ENCODE results near the gene HDAC9.

HDAC9 gene

DNA sequence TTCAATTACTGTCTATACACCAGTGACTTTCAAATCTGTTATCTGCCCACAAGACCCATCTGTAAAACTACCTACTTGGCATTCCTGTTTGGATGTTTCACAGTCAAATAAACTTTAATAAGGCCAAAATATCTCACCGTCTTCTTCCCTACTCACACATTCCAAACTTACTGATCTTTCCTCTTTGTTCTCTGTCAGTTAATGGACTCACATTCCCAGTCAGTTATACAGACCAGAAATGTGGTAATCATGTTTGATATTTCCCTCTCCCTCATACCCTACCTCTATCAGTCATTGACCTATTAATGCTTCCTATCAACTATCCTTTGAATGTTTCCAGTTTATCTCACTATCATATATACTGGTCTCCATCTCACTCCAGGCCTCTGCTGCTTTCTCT is 28.5 kb upstream of the HDAC9 start:
- Histone ChIP-seq H3K9me3 (ENCODE audit: control insufficient read depth, low read length) (no peaks in the 10 kb centered on the region), H3K27ac (ENCODE audit: insufficient read depth, low read length, poor library complexity, severe bottlenecking) (no peak overlapping the region), H3K4me1 (ENCODE audit: control insufficient read depth, insufficient read depth, low read length, poor library complexity, severe bottlenecking) (no peaks in the 10 kb centered on the region), H3K27me3 (replicated peaks; ENCODE audit: control insufficient read depth, insufficient read depth, low read length, poor library complexity, severe bottlenecking) (no peaks in the 10 kb centered on the region), H3K4me3 (ENCODE audit: insufficient read depth, low read depth, low read length, poor library complexity, severe bottlenecking) (no peak overlapping the region), H3K36me3 (ENCODE audit: control insufficient read depth, insufficient read depth, low read length) (no peaks in the 10 kb centered on the region)
- no peak for DNase-seq

DNA sequence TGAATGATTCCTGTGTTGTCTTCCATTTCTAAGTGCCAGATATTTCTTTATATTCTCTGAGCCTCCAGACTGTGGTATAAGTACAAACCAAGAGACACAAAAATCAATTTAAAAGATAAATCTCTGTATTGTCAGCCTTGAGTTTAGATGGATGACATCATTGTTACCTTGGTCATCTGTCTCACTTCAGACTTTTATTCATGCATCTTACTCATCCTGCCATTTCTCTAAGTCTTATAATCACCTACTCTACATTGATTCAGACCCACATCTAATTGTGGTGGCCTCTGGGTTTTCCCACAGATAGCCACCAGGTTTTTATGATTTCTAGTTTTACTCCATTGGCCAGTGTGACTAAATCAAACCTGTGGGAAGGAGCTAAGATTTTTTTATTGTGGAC is 26.8 kb upstream of the HDAC9 start:
- no peak for DNase-seq
- Histone ChIP-seq H3K27me3 (replicated peaks; ENCODE audit: control insufficient read depth, insufficient read depth, low read length, poor library complexity, severe bottlenecking) (no peaks in the 10 kb centered on the region), H3K9me3 (ENCODE audit: control insufficient read depth, low read length) (no peaks in the 10 kb centered on the region), H3K36me3 (ENCODE audit: control insufficient read depth, insufficient read depth, low read length) (no peaks in the 10 kb centered on the region), H3K4me1 (ENCODE audit: control insufficient read depth, insufficient read depth, low read length, poor library complexity, severe bottlenecking) (no peaks in the 10 kb centered on the region), H3K27ac (ENCODE audit: insufficient read depth, low read length, poor library complexity, severe bottlenecking) (no peak overlapping the region), H3K4me3 (ENCODE audit: insufficient read depth, low read depth, low read length, poor library complexity, severe bottlenecking) (no peak overlapping the region)

DNA sequence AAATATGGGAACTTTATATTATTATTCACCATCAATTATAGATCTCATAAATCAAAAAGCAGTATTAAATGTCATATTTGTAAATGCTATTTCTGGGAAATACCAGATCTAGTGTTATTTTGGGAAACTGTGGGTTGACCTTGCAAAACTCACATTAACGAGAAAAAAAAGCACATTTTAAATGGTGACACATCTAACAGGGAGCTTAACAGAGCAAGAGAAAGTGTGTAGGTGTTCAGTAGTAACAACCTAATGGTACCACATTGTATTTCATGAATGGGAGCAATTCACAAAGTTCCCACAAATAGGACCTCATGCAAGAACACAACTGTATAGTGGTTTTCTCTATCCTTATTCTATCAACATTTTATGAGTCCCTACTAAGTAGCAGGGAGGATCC is 26.2 kb upstream of the HDAC9 start:
- H3K4me3 ChIP-seq (ENCODE audit: insufficient read depth, low read depth, low read length, poor library complexity, severe bottlenecking), result no peak overlapping the region
- H3K9me3 ChIP-seq (ENCODE audit: control insufficient read depth, low read length), result no peaks in the 10 kb centered on the region
- DNase-seq, result no peak
- no peak overlapping the region for H3K27ac ChIP-seq (ENCODE audit: insufficient read depth, low read length, poor library complexity, severe bottlenecking)
- H3K36me3 ChIP-seq (ENCODE audit: control insufficient read depth, insufficient read depth, low read length), result no peaks in the 10 kb centered on the region
- H3K4me1 ChIP-seq (ENCODE audit: control insufficient read depth, insufficient read depth, low read length, poor library complexity, severe bottlenecking), result no peaks in the 10 kb centered on the region
- H3K27me3 ChIP-seq (replicated peaks; ENCODE audit: control insufficient read depth, insufficient read depth, low read length, poor library complexity, severe bottlenecking), result no peaks in the 10 kb centered on the region

DNA sequence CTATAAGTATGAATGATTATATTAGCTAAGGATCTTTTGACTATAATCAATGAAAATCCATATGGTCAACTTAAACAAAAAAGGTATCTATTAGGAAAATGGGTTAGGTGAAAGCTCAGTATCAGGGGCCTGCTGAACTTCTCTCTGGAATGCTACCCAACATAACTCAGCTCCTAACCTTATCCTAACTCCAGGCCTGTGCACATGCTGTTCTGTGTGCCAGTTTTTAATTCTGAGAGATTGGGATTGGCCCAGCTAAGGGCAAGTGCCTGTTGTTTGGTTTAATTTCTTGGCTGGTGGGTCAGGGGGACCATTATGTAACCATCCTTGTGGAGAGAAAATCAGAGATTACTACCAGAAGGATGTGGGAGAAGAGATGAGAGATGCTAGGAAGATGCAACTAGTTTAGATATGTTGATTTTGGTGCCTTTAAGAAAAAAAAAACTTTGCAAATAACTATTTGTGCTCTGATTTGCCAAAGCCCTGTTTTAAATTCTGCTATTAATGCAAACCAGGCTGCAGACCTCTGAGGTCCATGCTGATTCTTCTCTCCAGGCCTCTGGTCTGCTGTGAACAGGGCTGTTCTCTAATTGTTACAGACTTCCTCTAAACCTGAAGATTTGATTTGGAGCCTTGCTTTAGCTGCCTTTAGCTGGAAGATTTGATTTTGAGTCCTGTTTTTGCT is 23.9 kb upstream of the HDAC9 start:
- no peak for DNase-seq
- Histone ChIP-seq H3K27me3 (replicated peaks; ENCODE audit: control insufficient read depth, insufficient read depth, low read length, poor library complexity, severe bottlenecking) (no peaks in the 10 kb centered on the region), H3K4me1 (ENCODE audit: control insufficient read depth, insufficient read depth, low read length, poor library complexity, severe bottlenecking) (no peaks in the 10 kb centered on the region)

DNA sequence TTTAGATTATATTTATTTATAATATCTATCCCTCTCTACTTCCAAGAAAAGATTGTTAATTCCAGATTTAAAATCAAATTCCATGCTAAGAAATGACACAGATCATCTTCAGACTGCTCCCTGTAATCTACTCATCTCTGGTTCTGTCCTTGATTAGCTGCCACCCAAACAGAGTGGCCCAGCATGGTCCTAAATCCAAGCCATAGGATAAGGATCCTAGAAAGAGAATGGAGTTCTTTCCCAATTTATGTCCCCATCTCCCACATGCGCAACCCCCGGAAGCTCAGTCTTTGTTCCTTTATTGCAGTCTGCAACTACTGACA is 23.4 kb upstream of the HDAC9 start:
- no peaks in the 10 kb centered on the region for H3K4me1 ChIP-seq (ENCODE audit: control insufficient read depth, insufficient read depth, low read length, poor library complexity, severe bottlenecking)
- H3K27ac ChIP-seq (ENCODE audit: insufficient read depth, low read length, poor library complexity, severe bottlenecking), result no peak overlapping the region
- H3K4me3 ChIP-seq (ENCODE audit: insufficient read depth, low read depth, low read length, poor library complexity, severe bottlenecking), result no peak overlapping the region
- no peaks in the 10 kb centered on the region for H3K9me3 ChIP-seq (ENCODE audit: control insufficient read depth, low read length)
- no peaks in the 10 kb centered on the region for H3K36me3 ChIP-seq (ENCODE audit: control insufficient read depth, insufficient read depth, low read length)
- no peak for DNase-seq
- no peaks in the 10 kb centered on the region for H3K27me3 ChIP-seq (replicated peaks; ENCODE audit: control insufficient read depth, insufficient read depth, low read length, poor library complexity, severe bottlenecking)

More for the DNA sequence above, 23.9 kb upstream of the HDAC9 start:
- H3K9me3 ChIP-seq (ENCODE audit: control insufficient read depth, low read length), result no peaks in the 10 kb centered on the region
- no peak overlapping the region for H3K27ac ChIP-seq (ENCODE audit: insufficient read depth, low read length, poor library complexity, severe bottlenecking)
- H3K36me3 ChIP-seq (ENCODE audit: control insufficient read depth, insufficient read depth, low read length), result no peaks in the 10 kb centered on the region
- no peak overlapping the region for H3K4me3 ChIP-seq (ENCODE audit: insufficient read depth, low read depth, low read length, poor library complexity, severe bottlenecking)

DNA sequence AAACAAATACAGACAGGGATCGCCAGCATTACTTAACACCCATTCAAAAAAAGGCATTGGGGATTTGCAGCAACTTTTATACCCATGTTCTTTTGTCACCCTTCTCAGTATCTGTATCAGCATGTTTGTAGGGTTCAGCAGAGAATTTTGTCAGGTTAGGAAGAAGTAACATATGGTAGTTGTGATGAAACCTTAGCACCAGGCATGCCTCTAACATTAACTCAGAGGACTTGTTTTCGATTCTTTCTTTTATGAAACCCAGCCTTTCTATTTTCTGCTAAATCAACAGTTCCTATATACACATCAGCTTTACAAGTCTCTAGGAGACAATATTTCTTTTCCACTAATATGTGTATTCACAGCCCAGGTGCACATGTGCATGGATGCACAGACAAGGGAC is 22.4 kb upstream of the HDAC9 start:
- Histone ChIP-seq H3K36me3 (ENCODE audit: control insufficient read depth, insufficient read depth, low read length) (no peaks in the 10 kb centered on the region), H3K4me1 (ENCODE audit: control insufficient read depth, insufficient read depth, low read length, poor library complexity, severe bottlenecking) (no peaks in the 10 kb centered on the region), H3K4me3 (ENCODE audit: insufficient read depth, low read depth, low read length, poor library complexity, severe bottlenecking) (no peak overlapping the region), H3K9me3 (ENCODE audit: control insufficient read depth, low read length) (no peaks in the 10 kb centered on the region), H3K27ac (ENCODE audit: insufficient read depth, low read length, poor library complexity, severe bottlenecking) (no peak overlapping the region), H3K27me3 (replicated peaks; ENCODE audit: control insufficient read depth, insufficient read depth, low read length, poor library complexity, severe bottlenecking) (no peaks in the 10 kb centered on the region)
- no peak for DNase-seq

DNA sequence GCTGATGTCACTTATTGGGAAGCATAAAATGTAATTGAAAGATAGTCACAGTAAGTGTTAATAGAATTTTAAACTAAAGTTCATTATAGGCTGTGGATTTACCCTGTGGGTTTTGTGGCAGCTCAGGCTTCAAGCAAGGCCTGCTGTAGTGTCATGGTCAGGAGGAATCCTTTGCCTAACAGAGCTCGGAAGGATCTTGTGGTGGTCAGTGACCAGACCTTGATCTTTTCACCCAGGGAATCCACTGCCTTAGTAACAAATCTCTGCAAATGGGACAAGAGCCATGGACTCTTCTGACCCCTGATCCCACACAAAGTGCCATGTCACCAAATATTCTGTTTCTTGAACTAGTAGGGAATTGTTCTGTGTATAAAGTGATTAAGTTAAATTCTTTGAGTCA is 20.6 kb upstream of the HDAC9 start:
- no peaks in the 10 kb centered on the region for H3K36me3 ChIP-seq (ENCODE audit: control insufficient read depth, insufficient read depth, low read length)
- H3K4me1 ChIP-seq (ENCODE audit: control insufficient read depth, insufficient read depth, low read length, poor library complexity, severe bottlenecking), result no peaks in the 10 kb centered on the region
- DNase-seq, result no peak

DNA sequence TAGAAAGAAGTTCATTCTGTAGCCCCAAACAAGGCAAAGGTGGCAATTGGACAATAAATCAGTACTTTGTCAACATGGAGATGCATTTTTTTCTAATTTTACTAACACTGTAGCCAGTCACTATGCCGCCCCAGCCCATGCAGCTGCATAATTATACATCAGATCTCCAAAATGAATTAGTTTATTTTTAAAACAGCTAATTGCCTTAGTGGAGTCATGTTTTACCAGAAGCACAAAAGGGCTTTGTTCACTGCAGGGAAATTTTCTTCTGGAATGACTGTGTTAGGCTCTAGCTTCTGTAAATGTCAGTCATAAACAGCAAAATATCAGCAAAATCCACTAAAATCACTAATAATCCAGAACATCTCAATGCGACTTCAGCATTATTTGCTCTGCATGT is 20.1 kb upstream of the HDAC9 start:
- Histone ChIP-seq H3K4me1 (ENCODE audit: control insufficient read depth, insufficient read depth, low read length, poor library complexity, severe bottlenecking) (no peaks in the 10 kb centered on the region), H3K27me3 (replicated peaks; ENCODE audit: control insufficient read depth, insufficient read depth, low read length, poor library complexity, severe bottlenecking) (no peaks in the 10 kb centered on the region), H3K4me3 (ENCODE audit: insufficient read depth, low read depth, low read length, poor library complexity, severe bottlenecking) (no peak overlapping the region), H3K9me3 (ENCODE audit: control insufficient read depth, low read length) (no peaks in the 10 kb centered on the region), H3K27ac (ENCODE audit: insufficient read depth, low read length, poor library complexity, severe bottlenecking) (no peak overlapping the region), H3K36me3 (ENCODE audit: control insufficient read depth, insufficient read depth, low read length) (no peaks in the 10 kb centered on the region)
- no peak for DNase-seq

More for the DNA sequence above, 20.6 kb upstream of the HDAC9 start:
- H3K9me3 ChIP-seq (ENCODE audit: control insufficient read depth, low read length), result no peaks in the 10 kb centered on the region
- H3K27me3 ChIP-seq (replicated peaks; ENCODE audit: control insufficient read depth, insufficient read depth, low read length, poor library complexity, severe bottlenecking), result no peaks in the 10 kb centered on the region
- H3K4me3 ChIP-seq (ENCODE audit: insufficient read depth, low read depth, low read length, poor library complexity, severe bottlenecking), result no peak overlapping the region
- H3K27ac ChIP-seq (ENCODE audit: insufficient read depth, low read length, poor library complexity, severe bottlenecking), result no peak overlapping the region

DNA sequence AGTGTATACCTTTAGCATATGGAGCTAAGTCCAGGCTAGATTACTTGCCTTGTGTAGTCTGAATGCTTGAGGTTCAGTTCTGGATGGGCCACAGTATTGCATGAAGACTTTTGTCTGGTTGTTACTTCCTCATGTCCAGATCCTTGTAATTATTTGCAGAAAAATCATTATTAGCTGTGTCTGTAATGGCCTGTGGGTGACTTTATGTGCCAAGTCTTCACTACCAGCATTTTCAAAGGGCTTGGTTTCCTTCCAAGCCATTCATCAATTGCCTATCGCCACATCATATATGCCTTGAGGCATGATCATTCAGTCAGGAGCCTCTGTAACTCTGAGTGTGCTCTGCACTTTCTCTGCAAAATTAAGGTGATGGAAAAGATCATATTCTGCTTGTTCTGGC is 13.8 kb upstream of the HDAC9 start:
- no peaks in the 10 kb centered on the region for H3K27me3 ChIP-seq (replicated peaks; ENCODE audit: control insufficient read depth, insufficient read depth, low read length, poor library complexity, severe bottlenecking)
- no peaks in the 10 kb centered on the region for H3K4me1 ChIP-seq (ENCODE audit: control insufficient read depth, insufficient read depth, low read length, poor library complexity, severe bottlenecking)
- no peaks in the 10 kb centered on the region for H3K9me3 ChIP-seq (ENCODE audit: control insufficient read depth, low read length)
- DNase-seq, result no peak
- H3K4me3 ChIP-seq (ENCODE audit: insufficient read depth, low read depth, low read length, poor library complexity, severe bottlenecking), result no peak overlapping the region
- no peaks in the 10 kb centered on the region for H3K36me3 ChIP-seq (ENCODE audit: control insufficient read depth, insufficient read depth, low read length)
- no peak overlapping the region for H3K27ac ChIP-seq (ENCODE audit: insufficient read depth, low read length, poor library complexity, severe bottlenecking)

DNA sequence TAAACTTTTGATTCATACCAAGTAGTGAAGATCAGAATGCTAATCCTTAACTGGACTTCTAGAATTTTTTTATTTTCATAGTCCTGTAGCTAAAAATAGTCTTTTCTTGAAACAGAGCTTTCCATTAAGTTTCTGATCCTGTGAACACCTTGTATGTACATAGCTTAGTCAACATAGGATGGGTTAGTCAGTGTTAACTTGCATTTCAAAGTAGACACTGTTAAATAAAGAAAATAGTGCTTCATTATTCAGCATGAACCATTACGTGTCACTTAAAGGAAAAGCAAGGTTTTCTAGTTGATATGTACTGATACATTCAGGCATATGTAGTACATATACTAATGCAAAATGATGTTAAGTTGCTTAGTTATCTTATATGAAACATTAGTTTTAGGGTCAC is 7.5 kb upstream of the HDAC9 start:
- no peak for DNase-seq
- Histone ChIP-seq H3K9me3 (ENCODE audit: control insufficient read depth, low read length) (no peaks in the 10 kb centered on the region), H3K27me3 (replicated peaks; ENCODE audit: control insufficient read depth, insufficient read depth, low read length, poor library complexity, severe bottlenecking) (no peaks in the 10 kb centered on the region), H3K4me1 (ENCODE audit: control insufficient read depth, insufficient read depth, low read length, poor library complexity, severe bottlenecking) (no peaks in the 10 kb centered on the region), H3K27ac (ENCODE audit: insufficient read depth, low read length, poor library complexity, severe bottlenecking) (no peak overlapping the region), H3K4me3 (ENCODE audit: insufficient read depth, low read depth, low read length, poor library complexity, severe bottlenecking) (no peak overlapping the region), H3K36me3 (ENCODE audit: control insufficient read depth, insufficient read depth, low read length) (no peaks in the 10 kb centered on the region)

DNA sequence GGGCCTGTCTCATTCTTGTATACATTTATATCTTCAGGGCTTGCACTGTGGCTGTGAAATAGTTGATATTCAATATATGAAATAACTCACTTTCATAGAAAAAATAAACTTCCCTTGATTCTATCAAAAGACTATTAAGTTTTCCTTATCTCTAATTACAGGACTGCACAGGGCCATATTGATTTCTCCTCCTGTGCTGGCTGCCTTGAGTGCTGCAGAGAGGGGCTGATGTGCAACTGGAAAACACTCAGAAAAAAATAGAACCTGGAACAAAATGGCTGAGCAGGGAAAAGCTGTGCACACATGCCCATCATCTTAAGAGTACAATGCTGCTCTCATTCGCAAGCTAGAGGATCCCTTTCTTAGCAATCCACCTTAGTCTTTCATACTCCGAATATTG is 5.9 kb upstream of the HDAC9 start:
- Histone ChIP-seq H3K27ac (ENCODE audit: insufficient read depth, low read length, poor library complexity, severe bottlenecking) (no peak overlapping the region), H3K27me3 (replicated peaks; ENCODE audit: control insufficient read depth, insufficient read depth, low read length, poor library complexity, severe bottlenecking) (no peaks in the 10 kb centered on the region), H3K9me3 (ENCODE audit: control insufficient read depth, low read length) (no peaks in the 10 kb centered on the region), H3K36me3 (ENCODE audit: control insufficient read depth, insufficient read depth, low read length) (no peaks in the 10 kb centered on the region), H3K4me3 (ENCODE audit: insufficient read depth, low read depth, low read length, poor library complexity, severe bottlenecking) (no peak overlapping the region), H3K4me1 (ENCODE audit: control insufficient read depth, insufficient read depth, low read length, poor library complexity, severe bottlenecking) (no peaks in the 10 kb centered on the region)
- no peak for DNase-seq
